Measurements from ENCODE around the gene MANSC4.
"Not testable (repeated sequence)": the region's sequence is repeated elsewhere in the genome, so short reads cannot be mapped to it uniquely, and the experiment has no call there.

MANSC4 gene

DNA sequence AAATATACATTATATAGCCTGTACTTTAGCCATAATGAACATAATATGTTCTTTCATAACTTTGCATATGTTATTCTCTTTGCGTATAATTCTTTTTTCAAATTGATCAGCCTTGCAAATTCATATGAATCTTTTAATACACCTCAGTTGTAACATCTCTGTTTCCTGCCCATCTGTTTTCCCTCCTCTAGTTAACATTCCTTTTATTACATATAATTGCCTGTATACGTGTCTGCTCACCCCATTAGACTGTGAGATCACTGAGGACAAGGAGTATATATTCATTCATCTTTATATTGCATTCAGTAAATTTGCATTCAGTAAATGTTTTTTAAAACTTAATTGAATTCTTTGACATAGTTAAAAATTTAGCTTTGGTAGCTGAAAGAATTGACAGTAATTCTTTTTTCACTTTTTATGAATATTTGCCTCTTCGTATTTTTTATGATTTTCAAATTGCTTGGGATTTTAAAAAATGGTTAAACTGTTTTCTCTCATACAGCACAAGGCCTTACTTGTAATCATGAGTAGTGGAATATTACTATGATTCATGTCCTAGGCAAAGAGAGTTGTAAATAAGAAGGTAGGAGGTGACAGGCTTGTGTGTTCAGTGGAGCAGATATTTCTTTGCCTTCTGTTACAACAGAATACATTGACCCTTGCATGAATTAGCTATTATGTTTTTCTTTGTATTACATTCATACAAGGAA is 32.8 kb downstream of the MANSC4 start:
- DNase-seq, result peak; percentile 73

DNA sequence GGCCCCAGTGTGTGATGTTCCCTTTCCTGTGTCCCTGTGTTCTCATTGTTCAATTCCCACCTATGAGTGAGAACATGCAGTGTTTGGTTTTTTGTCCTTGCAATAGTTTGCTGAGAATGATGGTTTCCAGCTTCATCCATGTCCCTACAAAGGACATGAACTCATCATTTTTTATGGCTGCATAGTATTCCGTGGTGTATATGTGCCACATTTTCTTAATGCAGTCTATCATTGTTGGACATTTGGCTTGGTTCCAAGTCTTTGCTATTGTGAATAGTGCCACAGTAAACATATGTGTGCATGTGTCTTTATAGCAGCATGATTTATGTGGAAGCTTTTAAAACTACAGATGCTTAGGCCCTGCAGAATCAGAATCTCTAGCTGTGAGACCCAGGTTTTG is 34.3 kb downstream of the MANSC4 start:
- DNase-seq, result not testable (repeated sequence)

DNA sequence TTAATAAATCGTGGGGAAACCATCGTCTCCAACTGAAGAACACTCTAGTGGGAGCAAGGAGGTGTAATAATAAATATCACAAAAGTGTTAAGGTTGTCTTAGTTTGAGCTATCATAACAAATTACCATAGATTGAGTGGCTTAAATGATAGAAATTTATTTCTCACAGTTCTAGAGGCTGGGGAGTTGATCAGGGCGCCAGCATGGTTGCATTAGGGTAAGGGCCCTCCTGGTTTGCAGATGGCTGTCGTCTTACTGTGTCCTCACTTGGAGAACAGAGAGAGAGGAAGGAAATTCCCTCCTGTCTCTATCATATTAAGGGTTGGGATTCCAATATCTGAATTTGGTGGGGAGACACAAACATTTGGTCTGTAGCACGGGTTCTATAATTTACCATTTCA is 36.4 kb downstream of the MANSC4 start:
- no peak for DNase-seq

DNA sequence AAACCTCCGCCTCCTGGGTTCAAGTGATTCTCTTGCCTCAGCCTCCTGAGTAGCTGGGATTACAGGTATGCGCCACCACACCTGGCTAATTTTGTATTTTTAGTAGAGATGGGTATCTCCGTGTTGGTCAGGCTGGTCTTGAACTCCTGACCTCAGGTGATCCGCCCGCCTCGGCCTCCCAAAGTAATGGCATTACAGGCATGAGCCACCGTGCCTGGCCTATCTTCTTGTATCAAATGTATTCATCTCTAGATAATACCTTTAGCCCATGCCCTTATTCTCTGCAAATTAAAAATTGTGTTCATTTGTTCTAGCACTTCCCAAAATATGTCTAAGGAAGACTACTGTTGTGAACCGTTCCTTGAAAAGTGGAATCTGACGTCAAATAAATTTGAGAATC is 45.7 kb downstream of the MANSC4 start:
- DNase-seq, result not testable (repeated sequence)

DNA sequence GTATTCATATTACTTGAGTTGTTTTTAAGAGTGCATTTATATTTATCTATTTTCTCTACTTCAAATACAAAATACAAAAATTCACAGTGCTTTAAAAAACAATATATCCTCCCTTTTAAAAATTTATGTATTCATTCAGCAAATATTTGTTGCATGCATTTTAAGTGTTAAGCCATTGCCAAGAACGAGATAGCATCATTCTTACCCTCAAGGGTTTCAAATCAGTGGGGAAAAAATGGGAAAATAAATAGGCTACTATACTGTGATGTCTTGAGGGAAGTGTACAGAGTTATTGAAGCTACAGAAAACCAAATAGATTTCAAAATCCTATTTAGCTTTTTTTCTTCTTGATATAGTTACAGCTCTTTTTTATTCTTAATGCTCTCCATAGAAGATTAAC is 46.2 kb downstream of the MANSC4 start:
- no peak for DNase-seq

DNA sequence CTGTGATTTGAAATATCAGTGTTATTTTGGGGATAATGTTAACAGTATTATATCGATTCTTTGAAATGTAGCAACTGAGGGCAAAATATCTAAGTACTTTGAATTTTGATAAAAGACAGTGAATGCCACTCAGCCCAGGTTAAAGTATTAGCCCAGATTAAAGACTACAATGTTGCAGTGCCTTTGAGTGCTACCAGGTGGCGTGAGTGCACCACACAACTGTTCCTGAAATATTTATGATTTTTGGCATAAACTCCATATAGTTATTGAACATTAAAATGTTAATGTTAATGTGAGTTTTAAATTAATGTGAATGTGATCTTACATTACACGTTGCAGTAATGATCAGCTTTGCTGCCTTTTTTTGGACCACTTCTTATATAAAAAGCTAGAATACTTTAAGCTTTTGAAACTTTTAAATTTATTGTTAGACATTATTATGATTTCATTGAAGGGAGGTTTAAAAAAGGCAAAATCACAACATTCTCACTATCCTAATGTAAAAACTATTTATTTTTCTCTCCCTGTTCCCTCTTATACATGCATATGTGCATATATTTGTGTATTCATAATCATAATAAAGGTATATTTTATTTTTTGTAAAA is 46.9 kb downstream of the MANSC4 start:
- DNase-seq, result peak; percentile 56

DNA sequence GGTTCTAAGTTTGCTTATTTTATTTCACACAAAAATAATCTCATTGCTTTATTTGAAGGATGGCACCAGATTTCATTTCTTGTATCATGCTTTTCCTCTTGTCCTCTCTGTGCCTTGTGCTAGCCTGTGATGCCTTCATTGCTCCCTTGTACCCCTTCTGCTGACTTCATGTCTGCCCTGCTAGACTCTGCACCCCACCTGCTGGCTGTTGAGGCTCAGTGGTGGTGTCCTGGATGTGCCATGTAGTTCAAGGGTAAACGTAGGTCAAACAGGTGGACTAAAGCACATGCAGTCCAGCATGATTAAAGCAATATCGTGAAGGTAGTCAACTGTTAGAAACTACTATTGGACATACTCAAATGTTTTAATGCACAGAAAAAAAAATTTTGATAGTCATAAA is 47.8 kb downstream of the MANSC4 start:
- no peak for DNase-seq

DNA sequence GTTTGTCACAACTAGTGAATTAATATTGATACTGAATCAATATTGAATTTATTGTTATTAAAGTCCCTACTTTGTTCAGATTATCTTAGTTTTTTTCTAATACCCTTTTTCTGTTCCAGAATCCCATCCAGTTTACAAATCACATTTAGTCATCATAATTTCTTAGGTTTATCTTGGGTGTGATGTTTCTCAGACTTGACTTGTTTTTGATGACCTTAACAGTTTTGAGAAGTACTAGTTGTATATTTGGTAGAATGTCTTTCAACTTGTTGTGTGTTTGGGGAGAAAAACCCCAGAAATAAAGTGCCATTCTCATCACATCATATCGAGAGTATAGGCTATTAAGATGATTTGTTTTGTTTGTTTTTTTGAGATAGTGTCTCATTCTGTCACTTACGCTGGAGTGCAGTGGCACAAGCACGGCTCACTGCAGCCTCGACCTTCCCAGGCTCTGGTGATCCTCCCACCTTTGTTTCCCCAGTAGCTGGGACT is 49.9 kb downstream of the MANSC4 start:
- DNase-seq, result no peak

DNA sequence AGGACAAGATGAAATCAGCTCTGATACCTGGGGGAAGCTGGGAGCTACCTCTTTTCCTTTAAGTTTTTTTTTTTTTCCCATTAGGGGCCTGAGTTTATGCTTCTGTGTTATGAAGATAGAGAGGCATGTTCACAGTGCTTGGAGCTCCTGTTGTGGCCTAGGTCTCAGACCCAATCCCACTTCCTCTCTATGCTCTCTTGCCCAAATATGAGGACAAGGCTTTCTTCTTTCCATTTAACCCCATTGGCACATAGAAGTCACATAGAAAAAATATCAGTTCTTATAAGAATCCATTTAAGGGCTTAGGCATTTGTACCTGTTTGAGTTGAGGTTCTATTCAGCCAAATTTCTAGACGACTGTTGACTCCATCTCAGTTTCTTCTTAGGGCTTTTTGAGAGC is 56.8 kb downstream of the MANSC4 start:
- no peak for DNase-seq
